ENCODE measurements around the gene ATP8B1. TPM values are rescaled to one million over a fixed set of nuclear protein-coding genes. Genes with fewer than 3 reads are reported as not detected.

The ATP8B1 gene
- total and polyA plus RNA-seq, 2 donors (not counting 3 experiments of a cell fraction or from before 2014, with no cell fraction given): 49.3 to 100 TPM

DNA sequence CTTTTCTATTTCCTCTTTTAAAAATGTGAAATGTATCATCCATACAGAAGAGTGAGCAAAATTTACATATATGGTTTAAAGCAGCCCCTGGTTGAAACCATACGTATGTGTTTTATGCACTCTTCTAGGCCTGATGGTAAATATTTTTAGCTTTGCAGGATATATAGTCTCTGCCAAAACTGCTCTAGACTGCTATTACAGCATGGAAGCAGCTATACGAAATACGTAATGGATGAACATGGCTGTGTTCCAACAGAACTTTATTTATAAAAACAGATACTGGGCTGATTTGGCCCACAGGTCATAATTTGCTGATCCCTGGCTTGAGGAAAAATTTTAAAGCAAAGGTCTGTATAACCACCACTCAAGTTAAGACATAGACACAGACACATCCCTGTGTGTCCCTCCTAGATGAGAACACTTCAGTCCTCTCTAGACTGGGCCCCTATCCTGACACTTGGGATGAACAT is 42.5 kb upstream of the ATP8B1 start:
- intact Hi-C loops (cut with micrococcal nuclease): loop anchor here (2.0 to 5.0 kb wide), 2 partner anchors 65 to 168 kb away; no protein-coding TSS in a partner anchor
- Histone ChIP-seq H3K9me3 (replicated peaks; ENCODE audit: control insufficient read depth, insufficient read depth, low read length) (no peaks in the 10 kb centered on the region), H3K4me1 (ENCODE audit: control insufficient read depth, extremely low read depth, insufficient read depth, low read length) (peaks cover 21% of the 10 kb centered on the region), H3K9ac (replicated peaks; ENCODE audit: extremely low read depth, insufficient read depth, low read length) (peak overlapping the region; percentile 67), H3K9me1 (replicated peaks; ENCODE audit: control insufficient read depth, extremely low read depth, insufficient read depth, low read length) (no peaks in the 10 kb centered on the region), H3K4me3 (replicated peaks in 1 of 3; ENCODE audit: insufficient read depth in 1 of 3, low read depth in 1 of 3, low read length in 3 of 3) (no peak overlapping the region), H3K4me2 (ENCODE audit: insufficient read depth, low read length) (peak overlapping the region; percentile 65), H4K20me1 (replicated peaks; ENCODE audit: control insufficient read depth, extremely low read depth, insufficient read depth, low read length) (no peaks in the 10 kb centered on the region), H2AFZ (ENCODE audit: low read depth, low read length) (peak overlapping the region; percentile 54), H3K79me2 (ENCODE audit: control insufficient read depth, insufficient read depth, low read length) (no peaks in the 10 kb centered on the region), H3K36me3 (ENCODE audit: control insufficient read depth in 2 of 2, extremely low read depth in 1 of 2, insufficient read depth in 2 of 2, low read length in 2 of 2) (no peaks in the 10 kb centered on the region), H3K27ac (ENCODE audit: insufficient read depth, low read depth, low read length) (peak overlapping the region; percentile 81), H3K27me3 (ENCODE audit: control insufficient read depth in 2 of 2, insufficient read depth in 2 of 2, low read length in 2 of 2) (no peaks in the 10 kb centered on the region)
- no peak for TF ChIP-seq JUN (IDR thresholded peaks at IDR 0.05; ENCODE audit: borderline replicate concordance, insufficient read depth, insufficient read length, low read depth)
- TF ChIP-seq MYC (IDR thresholded peaks at IDR 0.05; ENCODE audit: low read depth, low read length): no peak
- TF ChIP-seq FOS (IDR thresholded peaks at IDR 0.05; ENCODE audit: borderline replicate concordance, insufficient read depth, low read length): no peak
- TF ChIP-seq GATA2 (IDR thresholded peaks at IDR 0.05; ENCODE audit: insufficient read depth, insufficient read length, low read depth, low read length): no peak
- TF ChIP-seq EZH2 (IDR thresholded peaks at IDR 0.05; ENCODE audit: borderline replicate concordance, low read depth, low read length, severe bottlenecking): no peak
- TF ChIP-seq CTCF (IDR thresholded peaks at IDR 0.05; ENCODE audit: extremely low read depth in 1 of 2, insufficient read depth in 1 of 2, low read depth in 1 of 2, low read length in 2 of 2): no peak
- no peak for TF ChIP-seq POLR2A (IDR thresholded peaks at IDR 0.05; ENCODE audit: low read depth, low read length)
- no peak for TF ChIP-seq POLR2AphosphoS5 (IDR thresholded peaks at IDR 0.05; ENCODE audit: insufficient read depth, low read depth, low read length)
- no peak for TF ChIP-seq MAX (IDR thresholded peaks at IDR 0.05; ENCODE audit: insufficient read depth, insufficient read length)
- ChIA-PET POLR2A (no interaction called here), CTCF (interaction anchor here (0.9 to 1.6 kb wide), 7 partner anchors 9 to 37 kb away, joined by 3 to 6 read pairs (median 3); no protein-coding TSS in a partner anchor)
- FAIRE-seq: no peak
- BruUV-seq (replicated peaks): no TSS peak
- dilution Hi-C loops (cut with MboI; ENCODE audit: extremely low pct_ligation_motif_present, low sequenced_read_pairs): no loop called here
- DNase-seq (ENCODE audit: low read depth, low spot score): peak; percentile 62

Measured in endothelial cell of umbilical vein (primary cell).